Activated CD4-positive, alpha-beta T cell treated with anti-CD3 and anti-CD28 coated beads, Interleukin-10, Interleukin-2, amounts not matched to agents 100 ng/mL and 50 ng/mL, durations not matched to agents 16 hours and 8 hours (primary cell): ENCODE measurements around the gene FAM25C.
"Not testable (repeated sequence)": the region's sequence is repeated elsewhere in the genome, so short reads cannot be mapped to it uniquely, and the experiment has no call there.

Experiments used
- DNase-seq: peaks from one replicate; pipeline ENCODE4 v3.0.0-alpha.2; 2020

Gene FAM25C

GRCh38 chr10:47947424-47947823 lies 52.2 kb downstream of the FAM25C start:
- not testable (repeated sequence) for DNase-seq
